Subcutaneous abdominal adipose tissue (tissue), 5 donors: ENCODE data around the gene FGF12.

ENCODE experiments used
- H3K27ac ChIP-seq: one replicate; pipeline ENCODE4 v1.7.0; 2013; ENCODE audit warnings: low read depth, mild to moderate bottlenecking, inconsistent platforms, low read length, moderate library complexity
- H3K27me3 ChIP-seq, 5 donors: one replicate each; pipeline ENCODE4 v1.7.0; 2013; ENCODE audit warnings: low read length in 5 of 5, inconsistent platforms in 1 of 5; ENCODE audit not compliant: control insufficient read depth in 5 of 5, insufficient read depth in 4 of 5
- H3K36me3 ChIP-seq, 5 donors: one replicate each; pipeline ENCODE4 v1.7.0; 2013; ENCODE audit warnings: low read length in 5 of 5; ENCODE audit not compliant: control insufficient read depth in 5 of 5, insufficient read depth in 5 of 5
- H3K4me1 ChIP-seq, 5 donors: one replicate each; pipeline ENCODE4 v1.7.0; 2013; ENCODE audit warnings: low read length in 5 of 5, mild to moderate bottlenecking in 3 of 5, moderate library complexity in 1 of 5; ENCODE audit not compliant: control insufficient read depth in 5 of 5, insufficient read depth in 5 of 5
- H3K4me3 ChIP-seq, 5 donors: one replicate each; pipeline ENCODE4 v1.7.0; 2013; ENCODE audit warnings: low read length in 5 of 5, low read depth in 1 of 5
- H3K9ac ChIP-seq, 5 donors: one replicate each; pipeline ENCODE4 v1.7.0; 2013; ENCODE audit warnings: low read length in 5 of 5, mild to moderate bottlenecking in 4 of 5, moderate library complexity in 3 of 5
- H3K9me3 ChIP-seq, 5 donors: one replicate each; pipeline ENCODE4 v1.7.0; 2013; ENCODE audit warnings: low read length in 5 of 5; ENCODE audit not compliant: control insufficient read depth in 5 of 5
- donor health status: healthy.
- donor health status: healthy.
- donor health status: healthy.
- donor health status: healthy.
- donor health status: healthy.

FGF12 gene

DNA sequence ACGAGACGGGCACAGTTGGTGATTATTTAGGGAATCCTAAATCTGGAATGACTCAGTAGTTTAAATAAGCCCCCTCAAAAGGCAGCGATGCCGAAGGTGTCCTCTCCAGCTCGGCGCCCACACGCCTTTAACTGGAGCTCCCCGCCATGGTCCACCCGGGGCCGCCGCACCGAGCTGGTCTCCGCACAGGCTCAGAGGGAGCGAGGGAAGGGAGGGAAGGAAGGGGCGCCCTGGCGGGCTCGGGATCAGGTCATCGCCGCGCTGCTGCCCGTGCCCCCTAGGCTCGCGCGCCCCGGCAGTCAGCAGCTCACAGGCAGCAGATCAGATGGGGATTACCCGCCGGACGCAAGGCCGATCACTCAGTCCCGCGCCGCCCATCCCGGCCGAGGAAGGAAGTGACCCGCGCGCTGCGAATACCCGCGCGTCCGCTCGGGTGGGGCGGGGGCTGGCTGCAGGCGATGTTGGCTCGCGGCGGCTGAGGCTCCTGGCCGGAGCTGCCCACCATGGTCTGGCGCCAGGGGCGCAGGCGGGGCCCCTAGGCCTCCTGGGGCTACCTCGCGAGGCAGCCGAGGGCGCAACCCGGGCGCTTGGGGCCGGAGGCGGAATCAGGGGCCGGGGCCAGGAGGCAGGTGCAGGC lies 318.0 kb downstream of the FGF12 start:
- Histone ChIP-seq H3K27ac (no peak overlapping the region), H3K27me3 (peaks cover 0 to 21% (median 12%) of the 10 kb centered on the region in 5 donors)

DNA sequence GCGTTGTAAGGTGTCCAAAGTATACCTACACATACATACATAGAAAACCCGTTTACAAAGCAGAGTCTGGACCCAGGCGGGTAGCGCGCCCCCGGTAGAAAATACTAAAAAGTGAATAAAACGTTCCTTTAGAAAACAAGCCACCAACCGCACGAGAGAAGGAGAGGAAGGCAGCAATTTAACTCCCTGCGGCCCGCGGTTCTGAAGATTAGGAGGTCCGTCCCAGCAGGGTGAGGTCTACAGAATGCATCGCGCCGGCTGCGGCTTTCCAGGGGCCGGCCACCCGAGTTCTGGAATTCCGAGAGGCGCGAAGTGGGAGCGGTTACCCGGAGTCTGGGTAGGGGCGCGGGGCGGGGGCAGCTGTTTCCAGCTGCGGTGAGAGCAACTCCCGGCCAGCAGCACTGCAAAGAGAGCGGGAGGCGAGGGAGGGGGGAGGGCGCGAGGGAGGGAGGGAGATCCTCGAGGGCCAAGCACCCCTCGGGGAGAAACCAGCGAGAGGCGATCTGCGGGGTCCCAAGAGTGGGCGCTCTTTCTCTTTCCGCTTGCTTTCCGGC lies 318.6 kb downstream of the FGF12 start:
- Histone ChIP-seq H3K27ac (no peak overlapping the region), H3K4me1 (peaks cover 0 to 17% (median 16%) of the 10 kb centered on the region in 5 donors), H3K9me3 (no peaks in the 10 kb centered on the region), H3K36me3 (no peaks in the 10 kb centered on the region), H3K9ac (peak overlapping the region in 1 of 5 donors; percentile 45), H3K4me3 (peak overlapping the region; percentile 37 to 68 (median 65)), H3K27me3 (peaks cover 0 to 21% (median 12%) of the 10 kb centered on the region in 5 donors)

More for the DNA sequence above, 318.0 kb downstream of the FGF12 start:
- Histone ChIP-seq H3K4me1 (peaks cover 0 to 17% (median 16%) of the 10 kb centered on the region in 5 donors), H3K9me3 (no peaks in the 10 kb centered on the region), H3K4me3 (peak overlapping the region in 4 of 5 donors; percentile 49 to 68 (median 65)), H3K9ac (peak overlapping the region in 1 of 5 donors; percentile 45), H3K36me3 (no peaks in the 10 kb centered on the region)

DNA sequence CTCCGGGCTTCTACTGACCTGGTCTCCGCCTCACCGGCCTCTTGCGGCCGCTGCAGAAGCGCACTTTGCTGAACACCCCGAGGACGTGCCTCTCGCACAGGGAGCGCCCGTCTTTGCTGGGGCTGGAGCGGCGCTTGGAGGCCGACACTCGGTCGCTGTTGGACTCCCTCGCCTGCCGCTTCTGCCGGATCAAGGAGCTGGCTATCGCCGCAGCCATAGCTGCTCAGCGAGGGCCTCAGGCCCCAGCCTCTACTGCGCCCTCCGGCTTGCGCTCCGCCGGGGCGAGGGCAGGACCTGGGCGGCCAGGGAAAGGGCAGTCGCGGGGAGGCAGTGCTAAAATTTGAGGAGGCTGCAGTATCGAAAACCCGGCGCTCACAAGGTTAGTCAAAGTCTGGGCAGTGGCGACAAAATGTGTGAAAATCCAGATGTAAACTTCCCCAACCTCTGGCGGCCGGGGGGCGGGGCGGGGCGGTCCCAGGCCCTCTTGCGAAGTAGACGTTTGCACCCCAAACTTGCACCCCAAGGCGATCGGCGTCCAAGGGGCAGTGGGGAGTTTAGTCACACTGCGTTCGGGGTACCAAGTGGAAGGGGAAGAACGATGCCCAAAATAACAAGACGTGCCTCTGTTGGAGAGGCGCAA lies 319.2 kb downstream of the FGF12 start:
- no peak overlapping the region for H3K27ac ChIP-seq
- H3K4me3 ChIP-seq: peak overlapping the region in 4 of 5 donors; percentile 37 to 68 (median 65)
- peaks cover 0 to 17% (median 16%) of the 10 kb centered on the region in 5 donors for H3K4me1 ChIP-seq
- no peaks in the 10 kb centered on the region for H3K9me3 ChIP-seq
- H3K36me3 ChIP-seq: no peaks in the 10 kb centered on the region
- no peak overlapping the region for H3K9ac ChIP-seq
- H3K27me3 ChIP-seq: peaks cover 0 to 21% (median 12%) of the 10 kb centered on the region in 5 donors

DNA sequence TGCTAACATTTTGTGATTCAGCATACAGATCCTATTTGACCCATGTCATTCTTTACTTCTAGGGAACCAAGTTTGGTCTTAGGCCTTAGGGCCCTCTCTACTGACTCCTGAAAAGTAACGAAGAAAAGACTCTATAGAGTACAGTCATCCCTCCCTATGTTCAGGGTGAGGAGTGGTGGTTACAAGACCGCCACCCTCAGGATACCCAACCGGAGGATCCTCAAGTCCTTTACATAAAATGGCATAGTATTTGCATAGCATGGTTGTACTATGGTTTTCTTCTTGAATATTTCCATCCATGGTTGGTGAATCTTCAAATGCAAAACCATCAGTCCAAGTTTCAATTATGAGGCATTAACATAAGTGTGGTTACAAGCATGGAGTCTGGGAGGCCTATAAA lies 327.6 kb downstream of the FGF12 start:
- Histone ChIP-seq H3K27me3 (no peaks in the 10 kb centered on the region), H3K9me3 (no peaks in the 10 kb centered on the region), H3K4me3 (no peak overlapping the region)

DNA sequence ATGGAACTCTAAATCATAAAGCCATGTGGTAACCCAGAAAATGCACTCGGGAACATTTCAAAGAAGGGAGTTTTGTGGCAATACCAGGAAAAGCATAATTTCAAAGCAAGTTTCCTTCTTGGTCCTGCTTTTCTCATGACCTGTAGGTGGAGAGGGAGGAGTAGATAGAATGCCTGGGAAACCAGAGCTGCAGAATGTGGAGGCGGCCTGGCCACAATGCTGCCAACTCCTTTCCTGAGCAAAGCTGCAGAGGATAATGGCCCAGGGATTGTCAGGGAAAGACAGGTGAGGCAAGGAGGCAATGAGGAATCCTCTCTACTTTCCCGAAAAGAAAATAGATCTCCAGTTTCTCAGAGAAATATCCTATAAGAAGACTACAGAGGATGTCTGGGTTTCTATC lies 330.3 kb downstream of the FGF12 start:
- H3K9ac ChIP-seq: no peak overlapping the region
- H3K4me1 ChIP-seq: no peaks in the 10 kb centered on the region
- H3K27ac ChIP-seq: no peak overlapping the region
- no peak overlapping the region for H3K4me3 ChIP-seq
- no peaks in the 10 kb centered on the region for H3K27me3 ChIP-seq
- no peaks in the 10 kb centered on the region for H3K9me3 ChIP-seq
- no peaks in the 10 kb centered on the region for H3K36me3 ChIP-seq

More for the DNA sequence above, 327.6 kb downstream of the FGF12 start:
- no peaks in the 10 kb centered on the region for H3K4me1 ChIP-seq
- no peak overlapping the region for H3K27ac ChIP-seq
- no peaks in the 10 kb centered on the region for H3K36me3 ChIP-seq
- H3K9ac ChIP-seq: no peak overlapping the region

DNA sequence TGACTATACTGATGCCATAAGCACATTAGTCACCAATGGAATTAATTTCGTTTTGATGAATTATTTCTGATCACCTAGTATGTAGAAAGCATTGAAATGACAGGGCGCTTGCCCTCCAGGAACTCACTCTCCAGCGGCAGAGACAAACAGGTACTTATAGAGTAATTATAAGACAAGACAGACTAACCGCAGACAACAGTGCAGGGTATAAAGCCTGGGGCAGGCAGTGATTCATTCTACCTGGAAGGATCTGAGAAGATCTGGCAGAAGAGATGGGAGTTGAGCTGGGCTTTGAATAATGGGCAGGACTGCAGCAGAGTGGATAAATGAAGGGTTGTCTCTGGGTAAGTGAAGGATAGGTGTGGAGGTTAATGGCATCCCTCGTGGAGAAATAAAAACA lies 331.8 kb downstream of the FGF12 start:
- H3K27me3 ChIP-seq: no peaks in the 10 kb centered on the region
- H3K9ac ChIP-seq: no peak overlapping the region

DNA sequence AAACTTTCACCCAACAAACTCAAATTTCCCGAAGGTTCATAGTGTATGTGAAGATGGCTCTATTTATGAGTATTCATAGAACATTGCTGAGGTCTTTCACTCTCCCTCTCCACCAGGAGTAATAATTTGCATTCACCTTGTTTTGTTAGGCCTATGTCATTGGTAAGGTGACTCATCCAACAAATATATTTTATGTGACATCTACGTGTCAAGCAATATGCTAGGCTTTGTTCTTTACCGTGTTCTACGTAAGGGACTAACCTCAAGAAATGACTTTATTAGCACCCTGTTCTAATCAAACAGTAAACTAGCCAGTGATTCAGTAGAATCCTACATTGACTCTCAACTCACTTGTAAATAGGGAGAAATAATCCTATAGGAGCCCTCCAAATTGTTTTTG lies 334.4 kb downstream of the FGF12 start:
- no peaks in the 10 kb centered on the region for H3K36me3 ChIP-seq

More for the DNA sequence above, 331.8 kb downstream of the FGF12 start:
- Histone ChIP-seq H3K9me3 (no peaks in the 10 kb centered on the region), H3K4me3 (no peak overlapping the region), H3K27ac (no peak overlapping the region), H3K4me1 (no peaks in the 10 kb centered on the region), H3K36me3 (no peaks in the 10 kb centered on the region)

DNA sequence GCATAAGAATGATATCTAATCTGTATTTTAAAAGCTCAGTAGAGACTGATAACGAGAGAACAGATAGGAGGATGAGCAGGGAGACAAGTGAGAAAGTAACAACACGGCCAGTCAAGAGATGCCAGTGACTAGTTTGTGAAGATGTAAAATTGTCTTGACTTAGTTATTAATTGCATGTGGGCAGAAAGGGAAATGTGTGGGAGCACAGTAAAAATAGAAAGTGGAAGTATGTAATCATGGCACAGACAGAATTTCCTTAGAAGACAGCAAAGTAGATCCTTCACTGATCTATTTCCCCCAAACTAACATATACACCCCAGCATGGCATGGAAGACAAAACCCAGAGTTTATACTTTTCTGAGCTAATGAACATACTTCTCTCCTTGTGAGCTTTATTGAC lies 344.5 kb downstream of the FGF12 start:
- no peak overlapping the region for H3K9ac ChIP-seq
- no peak overlapping the region for H3K27ac ChIP-seq
- no peaks in the 10 kb centered on the region for H3K36me3 ChIP-seq
- peaks cover 0 to 5% (median 0%) of the 10 kb centered on the region in 5 donors for H3K4me1 ChIP-seq
- H3K4me3 ChIP-seq: no peak overlapping the region
- no peaks in the 10 kb centered on the region for H3K27me3 ChIP-seq
- H3K9me3 ChIP-seq: no peaks in the 10 kb centered on the region

More for the DNA sequence above, 334.4 kb downstream of the FGF12 start:
- Histone ChIP-seq H3K4me3 (no peak overlapping the region), H3K27ac (no peak overlapping the region), H3K9ac (no peak overlapping the region), H3K9me3 (no peaks in the 10 kb centered on the region), H3K27me3 (no peaks in the 10 kb centered on the region), H3K4me1 (no peaks in the 10 kb centered on the region)

DNA sequence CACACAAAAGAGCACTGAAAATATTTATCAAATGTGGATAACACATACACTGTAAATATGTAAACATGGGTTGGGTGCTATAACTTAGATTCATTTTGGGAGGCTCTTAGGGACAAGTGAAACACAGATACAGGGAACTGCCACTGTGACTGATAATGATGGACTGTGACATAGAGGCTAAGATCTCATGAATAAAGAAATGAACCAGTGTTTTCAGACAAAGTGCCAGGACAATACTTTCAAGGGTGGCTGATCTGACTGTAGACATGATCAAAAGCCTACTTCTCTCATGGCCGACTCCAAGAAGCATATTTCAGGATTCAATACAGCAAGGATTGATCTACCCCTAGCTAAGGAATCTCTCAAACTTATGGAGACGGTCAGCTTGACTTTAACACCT lies 353.8 kb downstream of the FGF12 start:
- no peak overlapping the region for H3K4me3 ChIP-seq

DNA sequence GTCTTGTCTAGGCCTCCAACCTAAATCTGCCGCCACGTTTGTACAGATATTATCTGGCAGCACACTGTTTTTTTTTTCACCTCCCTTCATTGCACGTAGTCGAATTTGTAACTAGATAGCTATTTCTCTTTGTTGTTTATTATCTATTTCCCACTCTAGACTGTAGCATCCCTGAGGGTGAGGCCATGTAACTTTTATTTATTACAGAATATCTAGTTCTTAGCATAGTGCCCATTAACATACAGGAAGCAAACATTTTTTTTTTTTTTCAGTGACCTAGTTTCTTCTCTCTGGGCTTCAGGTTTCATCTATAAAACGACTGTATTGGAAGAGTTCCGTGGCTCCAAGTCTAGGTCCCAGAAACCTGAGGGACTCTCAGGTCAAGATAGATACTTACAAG lies 354.3 kb downstream of the FGF12 start:
- Histone ChIP-seq H3K27ac (no peak overlapping the region), H3K9ac (no peak overlapping the region), H3K4me1 (no peaks in the 10 kb centered on the region), H3K36me3 (no peaks in the 10 kb centered on the region), H3K4me3 (no peak overlapping the region), H3K9me3 (no peaks in the 10 kb centered on the region), H3K27me3 (no peaks in the 10 kb centered on the region)

More for the DNA sequence above, 353.8 kb downstream of the FGF12 start:
- H3K4me1 ChIP-seq: no peaks in the 10 kb centered on the region
- no peak overlapping the region for H3K27ac ChIP-seq
- H3K9ac ChIP-seq: no peak overlapping the region
- H3K9me3 ChIP-seq: no peaks in the 10 kb centered on the region
- H3K27me3 ChIP-seq: no peaks in the 10 kb centered on the region
- no peaks in the 10 kb centered on the region for H3K36me3 ChIP-seq
